ENCODE results near the gene SYT7. TPM values are rescaled to one million over a fixed set of nuclear protein-coding genes. Genes with fewer than 3 reads are reported as not detected.

SYT7 gene
- total RNA-seq, 1 experiment from 2014 or later, result 25.2 TPM

DNA sequence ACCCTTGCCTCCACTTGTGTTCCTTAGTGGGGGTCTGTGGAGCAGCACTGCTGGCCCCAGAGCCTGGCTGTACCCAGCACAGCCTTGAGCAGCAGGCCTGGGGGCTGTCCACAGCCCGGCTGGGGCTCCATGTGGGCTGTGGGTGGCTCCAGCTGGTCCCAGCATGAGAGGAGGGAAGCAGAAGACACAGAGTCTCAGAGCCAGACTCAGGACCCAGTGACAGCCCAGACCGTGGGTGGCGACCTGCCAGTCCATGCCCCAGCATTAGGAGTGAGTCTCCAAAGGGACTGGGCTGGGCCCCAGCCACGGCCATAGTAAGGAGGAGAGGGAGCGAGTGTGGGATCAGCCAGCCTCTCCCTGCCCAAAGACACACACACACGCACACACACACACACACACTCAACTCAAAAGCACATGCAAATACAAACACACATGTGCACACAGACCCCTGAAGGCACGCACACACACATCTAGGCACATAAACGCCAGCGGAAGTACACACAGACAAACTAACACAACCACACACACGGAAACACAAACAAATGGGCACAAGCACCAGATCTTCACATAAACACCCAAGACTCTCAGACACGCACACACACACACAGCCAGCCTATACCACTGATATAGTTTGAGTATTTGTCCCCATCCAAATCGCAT, 89.0 kb downstream of the SYT7 start:
- Mint-ChIP-seq H3K27ac (ENCODE audit: low read depth, unreplicated experiment) (no peak overlapping the region), H3K4me1 (ENCODE audit: insufficient read depth, unreplicated experiment) (peaks cover 7% of the 10 kb centered on the region), H3K36me3 (ENCODE audit: insufficient read depth, unreplicated experiment) (no peaks in the 10 kb centered on the region), H3K4me3 (ENCODE audit: unreplicated experiment) (no peak overlapping the region), H3K27me3 (ENCODE audit: insufficient read depth, unreplicated experiment) (no peaks in the 10 kb centered on the region), H3K9me3 (ENCODE audit: unreplicated experiment) (no peaks in the 10 kb centered on the region)
- TF ChIP-seq, protein P1, sequence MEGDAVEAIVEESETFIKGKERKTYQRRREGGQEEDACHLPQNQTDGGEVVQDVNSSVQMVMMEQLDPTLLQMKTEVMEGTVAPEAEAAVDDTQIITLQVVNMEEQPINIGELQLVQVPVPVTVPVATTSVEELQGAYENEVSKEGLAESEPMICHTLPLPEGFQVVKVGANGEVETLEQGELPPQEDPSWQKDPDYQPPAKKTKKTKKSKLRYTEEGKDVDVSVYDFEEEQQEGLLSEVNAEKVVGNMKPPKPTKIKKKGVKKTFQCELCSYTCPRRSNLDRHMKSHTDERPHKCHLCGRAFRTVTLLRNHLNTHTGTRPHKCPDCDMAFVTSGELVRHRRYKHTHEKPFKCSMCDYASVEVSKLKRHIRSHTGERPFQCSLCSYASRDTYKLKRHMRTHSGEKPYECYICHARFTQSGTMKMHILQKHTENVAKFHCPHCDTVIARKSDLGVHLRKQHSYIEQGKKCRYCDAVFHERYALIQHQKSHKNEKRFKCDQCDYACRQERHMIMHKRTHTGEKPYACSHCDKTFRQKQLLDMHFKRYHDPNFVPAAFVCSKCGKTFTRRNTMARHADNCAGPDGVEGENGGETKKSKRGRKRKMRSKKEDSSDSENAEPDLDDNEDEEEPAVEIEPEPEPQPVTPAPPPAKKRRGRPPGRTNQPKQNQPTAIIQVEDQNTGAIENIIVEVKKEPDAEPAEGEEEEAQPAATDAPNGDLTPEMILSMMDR (IDR thresholded peaks at IDR 0.05; ENCODE audit: unreplicated experiment), result no peak
- CTCF ChIA-PET, result interaction anchor here (1.0 to 1.4 kb wide), 2 partner anchors 9 to 137 kb away, joined by 3 to 4 read pairs; no protein-coding TSS in a partner anchor
- POLR2A ChIA-PET, result no interaction called here
- intact Hi-C loops (cut with micrococcal nuclease), result no loop called here
- BruUV-seq (replicated peaks), result no TSS peak
- no peak for DNase-seq (ENCODE audit: unreplicated experiment)

GRCh38 chr11:61489833-61490721, 90.8 kb downstream of the SYT7 start:
- ChIA-PET CTCF (interaction anchor here (0.6 to 4.6 kb wide), 10 partner anchors 13 to 155 kb away, joined by 3 to 36 read pairs (median 4); no protein-coding TSS in a partner anchor), POLR2A (interaction anchor here (0.7 kb wide), 1 partner anchor 20 kb away, joined by 3 read pairs; no protein-coding TSS in a partner anchor)
- Mint-ChIP-seq H3K4me1 (ENCODE audit: insufficient read depth, unreplicated experiment) (peaks cover 7% of the 10 kb centered on the region), H3K9me3 (ENCODE audit: unreplicated experiment) (no peaks in the 10 kb centered on the region), H3K36me3 (ENCODE audit: insufficient read depth, unreplicated experiment) (peaks cover 6% of the 10 kb centered on the region), H3K27me3 (ENCODE audit: insufficient read depth, unreplicated experiment) (no peaks in the 10 kb centered on the region), H3K4me3 (ENCODE audit: unreplicated experiment) (no peak overlapping the region), H3K27ac (ENCODE audit: low read depth, unreplicated experiment) (no peak overlapping the region)
- DNase-seq (ENCODE audit: unreplicated experiment), result no peak
- intact Hi-C loops (cut with micrococcal nuclease), result loop anchor here (10.0 kb wide), 1 partner anchor 245 kb away; no protein-coding TSS in a partner anchor
- TF ChIP-seq, protein P1 (IDR thresholded peaks at IDR 0.05; ENCODE audit: unreplicated experiment), result no peak
- BruUV-seq (replicated peaks), result no TSS peak

DNA sequence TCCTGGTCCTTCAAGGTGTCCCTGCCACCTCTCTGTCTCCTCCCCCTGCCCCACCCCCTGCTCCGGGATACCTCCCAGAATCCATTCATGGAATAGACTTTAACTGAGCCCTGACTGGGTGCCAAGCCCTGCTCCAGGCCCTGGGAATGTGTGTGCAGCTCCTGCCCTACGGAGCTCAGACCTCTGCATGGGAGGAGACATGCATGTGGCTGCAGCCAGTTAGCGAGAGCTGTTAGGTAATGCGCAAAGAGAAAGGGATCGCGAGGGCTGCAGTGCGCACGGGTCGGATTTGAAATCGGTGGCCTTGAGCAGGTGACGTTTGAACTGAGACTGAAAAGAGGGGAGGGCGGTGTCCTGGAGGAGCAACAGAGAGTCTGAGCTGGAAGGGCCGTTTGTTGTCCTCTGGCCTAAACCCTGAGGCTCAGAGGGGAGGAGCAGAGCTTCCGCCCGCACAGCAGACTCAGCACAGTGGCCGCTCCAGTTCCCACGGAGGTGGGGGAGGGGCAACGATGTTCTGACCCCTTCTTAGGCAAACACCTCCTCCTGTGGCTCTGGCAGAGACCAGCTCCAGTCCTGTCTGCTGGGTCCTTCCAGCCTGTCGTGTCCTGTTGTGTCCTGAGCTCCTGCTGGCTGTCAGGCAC, 92.1 kb downstream of the SYT7 start:
- H3K27me3 Mint-ChIP-seq (ENCODE audit: insufficient read depth, unreplicated experiment), result peaks cover 1% of the 10 kb centered on the region
- no peaks in the 10 kb centered on the region for H3K9me3 Mint-ChIP-seq (ENCODE audit: unreplicated experiment)

More for the DNA sequence above, 92.1 kb downstream of the SYT7 start:
- intact Hi-C loops (cut with micrococcal nuclease), result loop anchor here (10.0 kb wide), 1 partner anchor 246 kb away; no protein-coding TSS in a partner anchor
- TF ChIP-seq, protein P1 (IDR thresholded peaks at IDR 0.05; ENCODE audit: unreplicated experiment), result no peak
- no TSS peak for BruUV-seq (replicated peaks)
- peaks cover 7% of the 10 kb centered on the region for H3K4me1 Mint-ChIP-seq (ENCODE audit: insufficient read depth, unreplicated experiment)
- H3K27ac Mint-ChIP-seq (ENCODE audit: low read depth, unreplicated experiment), result no peak overlapping the region
- POLR2A ChIA-PET, result interaction anchor here (1.1 kb wide), 1 partner anchor 17 kb away, joined by 3 read pairs; no protein-coding TSS in a partner anchor
- no peak for DNase-seq (ENCODE audit: unreplicated experiment)
- H3K4me3 Mint-ChIP-seq (ENCODE audit: unreplicated experiment), result peak overlapping the region; percentile 4
- peaks cover 6% of the 10 kb centered on the region for H3K36me3 Mint-ChIP-seq (ENCODE audit: insufficient read depth, unreplicated experiment)
- CTCF ChIA-PET, result interaction anchor here (0.9 to 4.6 kb wide), 9 partner anchors 11 to 193 kb away, joined by 3 to 36 read pairs (median 4); no protein-coding TSS in a partner anchor

Data from MCF 10A (cell line).